HG03097 (cell line): ENCODE results near the gene CD34.
"Not testable (repeated sequence)": the region's sequence is repeated elsewhere in the genome, so short reads cannot be mapped to it uniquely, and the experiment has no call there.

Experiments
- ATAC-seq: cut with Tn5 transposase; IDR thresholded peaks from one replicate; pipeline ENCODE4 v1.9.1; 2021; ENCODE audit not compliant: unreplicated experiment, low FRiP score

Gene CD34

GRCh38 chr1:207877914-207878313, 33.0 kb downstream of the CD34 start:
- ATAC-seq, result not testable (repeated sequence)

GRCh38 chr1:207876131-207876530, 34.8 kb downstream of the CD34 start:
- ATAC-seq, result no peak

DNA sequence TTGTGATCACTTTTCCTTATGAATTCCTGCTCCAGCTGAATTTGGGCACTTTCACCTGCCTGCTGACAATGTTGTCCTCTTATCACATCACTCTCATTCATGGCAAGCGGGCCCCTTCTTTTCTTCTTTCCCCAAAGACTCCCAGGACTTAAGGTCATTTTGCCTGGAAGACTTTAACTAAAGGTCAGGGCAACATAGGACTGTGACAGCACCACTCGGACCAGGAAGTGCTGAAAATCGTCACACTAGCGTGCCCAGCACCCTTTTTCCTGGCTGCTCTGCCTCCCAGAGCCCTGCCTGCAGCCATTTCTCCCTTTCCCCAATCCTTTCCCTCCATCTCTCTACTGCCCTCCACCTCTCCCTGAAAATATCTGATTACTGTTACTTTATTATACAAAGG, 35.4 kb downstream of the CD34 start:
- ATAC-seq, result no peak

- no peak for ATAC-seq
Measured at GRCh38 chr1:207873055-207873890, 37.7 kb downstream of the CD34 start.

- no peak for ATAC-seq
Measured at GRCh38 chr1:207872621-207873020, 38.3 kb downstream of the CD34 start.

GRCh38 chr1:207871117-207871649, 39.7 kb downstream of the CD34 start:
- ATAC-seq, result no peak

GRCh38 chr1:207870306-207871031, 40.5 kb downstream of the CD34 start:
- no peak for ATAC-seq

DNA sequence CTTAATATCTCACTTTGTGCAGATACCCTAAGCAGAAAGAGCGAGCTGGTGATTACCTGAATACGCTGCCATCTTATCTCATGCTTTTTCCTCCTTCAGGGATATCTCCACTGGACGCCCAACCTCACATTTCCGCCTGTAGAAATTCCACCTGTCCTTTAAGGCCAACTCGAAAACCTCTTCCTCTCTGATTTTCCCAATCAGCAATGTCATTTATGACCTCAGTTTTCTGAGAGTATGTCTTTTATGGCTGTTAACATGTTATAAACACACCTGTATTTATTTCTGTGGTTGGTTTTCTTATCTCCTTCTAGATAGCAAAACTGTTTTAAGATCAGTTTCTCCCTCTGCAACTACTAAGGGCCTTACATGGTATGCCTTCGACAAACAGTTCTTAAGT, 41.1 kb downstream of the CD34 start:
- no peak for ATAC-seq

- peak; percentile 65 for ATAC-seq
Measured at GRCh38 chr1:207868774-207869721, 41.9 kb downstream of the CD34 start.

DNA sequence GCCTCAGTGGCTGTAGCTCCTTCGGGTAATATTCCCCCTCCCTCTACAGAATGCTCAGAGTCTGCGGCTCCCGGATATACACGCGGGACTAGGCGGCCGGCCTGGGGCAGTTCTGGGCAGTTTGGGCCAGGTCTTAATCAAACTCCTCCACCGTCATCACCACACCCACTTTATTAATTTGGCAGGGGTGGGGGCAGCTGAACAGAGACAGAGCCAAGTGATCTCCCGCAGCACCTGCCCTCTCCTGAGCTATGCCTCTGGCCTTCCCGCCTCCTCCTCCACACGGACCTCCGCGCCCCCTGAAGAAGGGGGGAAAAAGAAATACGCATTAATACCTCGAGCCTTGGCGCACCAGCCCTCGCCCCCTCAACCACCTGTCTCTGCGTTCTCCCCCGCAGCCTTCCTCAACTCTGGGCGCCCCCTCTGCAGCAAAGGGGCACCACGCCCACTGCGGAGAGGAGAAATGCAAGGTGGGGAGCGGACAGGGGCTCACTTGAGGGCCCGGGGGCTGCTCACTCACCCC, 42.6 kb downstream of the CD34 start:
- no peak for ATAC-seq

GRCh38 chr1:207867136-207868109, 43.5 kb downstream of the CD34 start:
- ATAC-seq, result no peak

GRCh38 chr1:207866471-207867135, 44.3 kb downstream of the CD34 start:
- ATAC-seq, result no peak

- ATAC-seq, result peak; percentile 51
Measured at GRCh38 chr1:207863893-207864535, 46.9 kb downstream of the CD34 start.

- no peak for ATAC-seq
Measured at GRCh38 chr1:207862241-207862787, 48.6 kb downstream of the CD34 start.

- no peak for ATAC-seq
Measured at GRCh38 chr1:207861442-207862177, 49.3 kb downstream of the CD34 start.

- no peak for ATAC-seq
Measured at GRCh38 chr1:207860531-207860930, 50.4 kb downstream of the CD34 start.

DNA sequence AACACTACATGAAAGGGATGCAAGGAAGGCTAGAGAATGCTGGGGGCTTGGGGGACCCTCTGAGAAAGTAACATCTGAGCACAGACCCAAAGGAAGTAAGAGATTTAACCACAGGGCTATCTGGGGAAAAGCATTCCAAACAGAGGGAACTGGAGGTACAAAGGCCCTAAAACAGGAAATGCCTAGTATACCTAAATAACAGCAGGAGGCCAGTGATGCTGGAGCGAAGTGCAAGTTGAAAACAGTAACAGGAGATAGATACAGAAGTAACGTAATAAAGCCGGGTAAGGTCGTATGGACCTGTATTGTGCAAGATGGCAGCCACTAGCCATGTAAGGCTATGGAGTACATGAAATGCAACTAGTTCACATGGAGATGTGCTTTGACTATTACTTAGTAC, 52.1 kb downstream of the CD34 start:
- ATAC-seq, result no peak
